GM21619 (cell line): ENCODE measurements around the gene EPHA4.

Experiments
- ATAC-seq: cut with Tn5 transposase; IDR thresholded peaks from one replicate; pipeline ENCODE4 v1.9.1; 2021; ENCODE audit not compliant: unreplicated experiment

EPHA4 gene

GRCh38 chr2:221506469-221506868 is 65.6 kb downstream of the EPHA4 start:
- ATAC-seq, result no peak

- ATAC-seq, result no peak
These were observed 66.5 kb downstream of the EPHA4 start for GRCh38 chr2:221505605-221506004.

- no peak for ATAC-seq
These were observed 67.2 kb downstream of the EPHA4 start for GRCh38 chr2:221504905-221505304.

GRCh38 chr2:221503965-221504364 is 68.1 kb downstream of the EPHA4 start:
- no peak for ATAC-seq

GRCh38 chr2:221502270-221503010 is 69.7 kb downstream of the EPHA4 start:
- ATAC-seq, result no peak

GRCh38 chr2:221501883-221502269 is 70.2 kb downstream of the EPHA4 start:
- ATAC-seq, result no peak

- ATAC-seq, result no peak
These were observed 70.8 kb downstream of the EPHA4 start for GRCh38 chr2:221501210-221501882.

- no peak for ATAC-seq
These were observed 71.4 kb downstream of the EPHA4 start for GRCh38 chr2:221500501-221501209.

GRCh38 chr2:221495731-221496130 is 76.4 kb downstream of the EPHA4 start:
- ATAC-seq, result no peak

- no peak for ATAC-seq
These were observed 77.5 kb downstream of the EPHA4 start for GRCh38 chr2:221494556-221494955.

- no peak for ATAC-seq
These were observed 78.7 kb downstream of the EPHA4 start for GRCh38 chr2:221493391-221493790.

GRCh38 chr2:221492636-221493035 is 79.5 kb downstream of the EPHA4 start:
- no peak for ATAC-seq

GRCh38 chr2:221490506-221491060 is 81.5 kb downstream of the EPHA4 start:
- ATAC-seq, result no peak

- no peak for ATAC-seq
These were observed 83.8 kb downstream of the EPHA4 start for GRCh38 chr2:221488136-221488807.

- no peak for ATAC-seq
These were observed 86.0 kb downstream of the EPHA4 start for GRCh38 chr2:221486106-221486505.

- no peak for ATAC-seq
These were observed 86.6 kb downstream of the EPHA4 start for GRCh38 chr2:221485503-221485870.

- ATAC-seq, result no peak
These were observed 87.2 kb downstream of the EPHA4 start for GRCh38 chr2:221484761-221485502.

- ATAC-seq, result no peak
These were observed 89.2 kb downstream of the EPHA4 start for GRCh38 chr2:221482666-221483455.

GRCh38 chr2:221480821-221481220 is 91.3 kb downstream of the EPHA4 start:
- no peak for ATAC-seq

GRCh38 chr2:221480163-221480562 is 91.9 kb downstream of the EPHA4 start:
- ATAC-seq, result no peak
